Caco-2 (cell line): ENCODE results near the gene DPYSL5. TPM values are rescaled to one million over a fixed set of nuclear protein-coding genes. Genes with fewer than 3 reads are reported as not detected.

ENCODE experiments used
- BruUV-seq: library from RNA; stranded (reverse); fragments of 400-500 nt; replicated peaks from 2 replicates; lab custom pipeline; 2021; lab: Mats Ljungman, UMichigan
- CTCF ChIA-PET: fragments of 300-600 bp; sonication (Branson Sonifier 250); formaldehyde crosslinking; loops from one replicate; lab custom pipeline; 2022; ENCODE audit warnings: antibody characterized with exemption; lab: Charles Lee
- POLR2A ChIA-PET: fragments of 300-600 bp; sonication (Branson Sonifier 250); formaldehyde crosslinking; loops from one replicate; lab custom pipeline; 2022; ENCODE audit warnings: antibody characterized with exemption; lab: Charles Lee
- DNase-seq, 2 experiments: peaks; one replicate each; pipeline versions ENCODE4 v3.0.0 to v3.0.0-alpha.2; 2020 to 2022
- H3K27me3 ChIP-seq: replicated peaks from 2 replicates; pipeline ENCODE4 v1.6.0; 2011; ENCODE audit warnings: low read length; ENCODE audit not compliant: control insufficient read depth, insufficient read depth
- H3K36me3 ChIP-seq: 2 replicates; pipeline ENCODE4 v1.5.1; 2011; ENCODE audit warnings: low read length; ENCODE audit not compliant: control insufficient read depth, insufficient read depth
- H3K4me1 ChIP-seq: fragments of 250-450 bp; sonication (Bioruptor Pico); 2 replicates; pipeline ENCODE4 v1.5.1; 2020; ENCODE audit warnings: mild to moderate bottlenecking
- H3K4me3 ChIP-seq: 2 replicates; pipeline ENCODE4 v1.5.1; 2011; ENCODE audit warnings: low read depth, mild to moderate bottlenecking, control low read depth, low read length
- H3K9me3 ChIP-seq: fragments of 250-450 bp; sonication (Bioruptor Pico); 2 replicates; pipeline ENCODE4 v1.5.1; 2020; ENCODE audit warnings: mild to moderate bottlenecking, moderate library complexity
- H3K27ac Mint-ChIP-seq: one replicate; pipeline ENCODE4 v1.8.0; 2022; ENCODE audit warnings: mixed read lengths; ENCODE audit not compliant: unreplicated experiment
- H3K27me3 Mint-ChIP-seq: one replicate; pipeline ENCODE4 v1.8.0; 2022; ENCODE audit warnings: mixed read lengths; ENCODE audit not compliant: insufficient read depth, unreplicated experiment
- H3K36me3 Mint-ChIP-seq: one replicate; pipeline ENCODE4 v1.8.0; 2022; ENCODE audit warnings: mild to moderate bottlenecking, mixed read lengths; ENCODE audit not compliant: insufficient read depth, unreplicated experiment
- H3K4me1 Mint-ChIP-seq: one replicate; pipeline ENCODE4 v1.8.0; 2022; ENCODE audit warnings: low read depth, mixed read lengths; ENCODE audit not compliant: unreplicated experiment
- H3K4me3 Mint-ChIP-seq: one replicate; pipeline ENCODE4 v1.8.0; 2022; ENCODE audit warnings: mild to moderate bottlenecking, moderate library complexity, mixed read lengths; ENCODE audit not compliant: unreplicated experiment
- H3K9me3 Mint-ChIP-seq: one replicate; pipeline ENCODE4 v1.8.0; 2022; ENCODE audit warnings: mixed read lengths; ENCODE audit not compliant: unreplicated experiment
- CTCF ChIP-seq, 2 experiments: fragments of 200-600 bp in 1 of 2; IDR thresholded peaks; 1 replicate in 1 of 2; 2 replicates in 1 of 2; pipeline versions ENCODE4 v1.5.1 to v1.8.0; 2011 to 2022; ENCODE audit warnings: antibody characterized with exemption in 1 of 2, control low read depth in 1 of 2, inconsistent platforms in 1 of 2, low read depth in 1 of 2, low read length in 1 of 2, mild to moderate bottlenecking in 1 of 2, moderate library complexity in 1 of 2; ENCODE audit not compliant: insufficient read depth in 1 of 2, severe bottlenecking in 1 of 2, unreplicated experiment in 1 of 2
- intact Hi-C: fragments of 100-400 bp; cut with micrococcal nuclease; formaldehyde crosslinking; loops from one replicate; pipeline ENCODE4 v1.10.0; 2022; ENCODE audit not compliant: unreplicated experiment
- total RNA-seq: library from RNA; stranded (reverse); gene quantifications from 2 replicates; pipeline ENCODE4 v1.2.3, GENCODE V29; 2022

The DPYSL5 gene
- total RNA-seq, 1 experiment from 2014 or later, result 2.4 TPM

DNA sequence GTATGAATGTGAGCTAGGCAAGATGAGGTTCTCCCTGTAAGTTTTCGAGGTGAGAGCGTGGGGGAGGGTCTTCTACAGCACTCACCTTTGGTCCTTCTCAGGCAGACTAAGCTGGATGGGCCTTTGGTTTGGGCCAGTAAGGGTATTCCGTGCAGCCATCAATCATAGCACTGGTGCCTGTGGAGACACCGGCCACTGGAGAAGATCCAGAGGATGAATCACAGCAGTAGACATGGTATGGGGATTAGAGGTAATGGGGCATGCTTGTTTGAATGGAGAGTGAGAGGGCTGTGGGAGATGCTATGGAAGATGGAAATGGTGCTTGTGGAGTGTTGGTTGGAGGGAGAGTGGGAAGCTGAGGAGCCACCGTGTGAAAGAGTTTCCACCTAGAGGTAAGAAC, 138.6 kb downstream of the DPYSL5 start:
- TF ChIP-seq CTCF (IDR thresholded peaks at IDR 0.05; ENCODE audit: insufficient read depth in 1 of 2, low read depth in 1 of 2, low read length in 1 of 2, severe bottlenecking in 1 of 2, unreplicated experiment in 1 of 2), result no peak
- ChIA-PET CTCF (no interaction called here), POLR2A (no interaction called here)
- H3K4me1 Mint-ChIP-seq, result peaks cover 3% of the 10 kb centered on the region
- no peaks in the 10 kb centered on the region for H3K36me3 Mint-ChIP-seq
- H3K4me3 ChIP-seq, result no peak overlapping the region
- BruUV-seq, result no TSS peak
- H3K4me3 Mint-ChIP-seq, result no peak overlapping the region
- 0 out of 2 replicates have a peak, but pooled peaks cover 6% of the 10 kb centered on the region for H3K4me1 ChIP-seq
- H3K9me3 Mint-ChIP-seq, result no peaks in the 10 kb centered on the region
- intact Hi-C loops, result no loop called here
- H3K36me3 ChIP-seq, result no peaks in the 10 kb centered on the region
- no peak overlapping the region for H3K27ac Mint-ChIP-seq
- H3K27me3 Mint-ChIP-seq, result no peaks in the 10 kb centered on the region
- no peak for DNase-seq
- H3K9me3 ChIP-seq, result no peaks in the 10 kb centered on the region
- no peaks in the 10 kb centered on the region for H3K27me3 ChIP-seq

DNA sequence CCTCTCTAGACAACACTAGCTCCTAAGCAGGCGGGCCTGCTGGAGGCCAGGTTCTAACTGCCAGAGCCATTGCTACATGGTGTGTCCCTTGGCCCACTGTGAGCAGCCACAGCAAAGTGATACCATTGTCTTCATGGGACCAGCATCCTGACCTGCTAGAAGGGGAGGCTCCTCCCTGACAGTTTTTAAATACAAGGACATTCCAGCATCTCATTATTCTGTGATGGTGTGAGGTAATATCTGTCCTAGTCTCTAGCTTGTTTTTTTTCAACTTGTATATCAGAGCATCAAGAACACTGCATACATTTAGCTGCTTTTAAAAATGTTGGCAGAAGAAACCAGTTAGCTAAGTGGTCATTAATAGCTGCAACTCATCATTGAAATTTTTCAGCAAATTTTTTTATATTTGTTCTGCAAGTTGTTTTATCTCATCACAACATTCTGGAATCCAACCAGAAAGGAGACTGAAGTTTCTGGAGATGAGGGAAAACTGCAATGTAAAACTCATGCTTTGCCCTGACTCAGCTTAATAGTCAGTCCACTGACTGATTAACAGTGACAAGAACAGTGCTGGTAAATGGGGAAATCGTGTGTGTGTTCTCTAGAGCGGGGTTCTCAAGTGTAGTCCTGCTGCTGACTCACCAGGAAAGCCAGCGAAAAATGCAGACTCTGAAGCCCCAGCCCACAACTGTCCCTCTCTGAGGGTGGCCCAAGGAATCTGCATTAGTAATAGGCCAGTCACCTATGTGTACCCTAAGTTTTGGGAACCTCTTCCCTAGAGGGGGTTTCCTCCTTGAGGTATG, 140.3 kb downstream of the DPYSL5 start:
- intact Hi-C loops, result no loop called here
- H3K4me3 ChIP-seq, result no peak overlapping the region
- H3K36me3 Mint-ChIP-seq, result no peaks in the 10 kb centered on the region
- no peak for DNase-seq
- no peaks in the 10 kb centered on the region for H3K27me3 Mint-ChIP-seq
- no peak for TF ChIP-seq CTCF (IDR thresholded peaks at IDR 0.05; ENCODE audit: insufficient read depth in 1 of 2, low read depth in 1 of 2, low read length in 1 of 2, severe bottlenecking in 1 of 2, unreplicated experiment in 1 of 2)
- no peaks in the 10 kb centered on the region for H3K9me3 Mint-ChIP-seq
- no peaks in the 10 kb centered on the region for H3K27me3 ChIP-seq
- H3K27ac Mint-ChIP-seq, result no peak overlapping the region
- H3K4me1 ChIP-seq, result 0 out of 2 replicates have a peak, but pooled peaks cover 6% of the 10 kb centered on the region
- H3K4me3 Mint-ChIP-seq, result no peak overlapping the region
- ChIA-PET CTCF (interaction anchor here (1.3 kb wide), 1 partner anchor 29 kb away, joined by 3 read pairs; no protein-coding TSS in a partner anchor), POLR2A (no interaction called here)
- BruUV-seq, result no TSS peak
- H3K36me3 ChIP-seq, result no peaks in the 10 kb centered on the region
- peaks cover 8% of the 10 kb centered on the region for H3K4me1 Mint-ChIP-seq
- no peaks in the 10 kb centered on the region for H3K9me3 ChIP-seq

GRCh38 chr2:26989156-26989555, 141.2 kb downstream of the DPYSL5 start:
- no peaks in the 10 kb centered on the region for H3K36me3 Mint-ChIP-seq
- CTCF ChIA-PET, result no interaction called here
- Histone ChIP-seq H3K4me3 (no peak overlapping the region), H3K4me1 (0 out of 2 replicates have a peak, but pooled peaks cover 6% of the 10 kb centered on the region), H3K27me3 (no peaks in the 10 kb centered on the region), H3K9me3 (no peaks in the 10 kb centered on the region), H3K36me3 (no peaks in the 10 kb centered on the region)
- no peaks in the 10 kb centered on the region for H3K27me3 Mint-ChIP-seq
- no TSS peak for BruUV-seq
- H3K27ac Mint-ChIP-seq, result no peak overlapping the region
- POLR2A ChIA-PET, result interaction anchor here (0.5 kb wide), 1 partner anchor 224 kb away, joined by 3 read pairs; no protein-coding TSS in a partner anchor
- no peaks in the 10 kb centered on the region for H3K9me3 Mint-ChIP-seq
- intact Hi-C loops, result no loop called here
- H3K4me3 Mint-ChIP-seq, result no peak overlapping the region
- no peak for DNase-seq
- H3K4me1 Mint-ChIP-seq, result peaks cover 8% of the 10 kb centered on the region
- TF ChIP-seq CTCF (IDR thresholded peaks at IDR 0.05; ENCODE audit: insufficient read depth in 1 of 2, low read depth in 1 of 2, low read length in 1 of 2, severe bottlenecking in 1 of 2, unreplicated experiment in 1 of 2), result no peak
